ENCODE results near the gene ADAM8. TPM values are rescaled to one million over a fixed set of nuclear protein-coding genes. Genes with fewer than 3 reads are reported as not detected.

ADAM8 gene
- total RNA-seq, 2 experiments from 2014 or later, result 106 to 115 TPM

- no peak for TF ChIP-seq CTCF (IDR thresholded peaks at IDR 0.05)
- intact Hi-C loops (cut with micrococcal nuclease), result no loop called here
- H3K27ac Mint-ChIP-seq, result no peak overlapping the region
- ChIA-PET CTCF (no interaction called here), POLR2A (interaction anchor here (1.2 kb wide), 1 partner anchor 8 kb away, joined by 3 read pairs; no protein-coding TSS in a partner anchor)
- DNase-seq (peak; percentile 39), ATAC-seq (no peak)
- no peaks in the 10 kb centered on the region for H3K36me3 Mint-ChIP-seq (ENCODE audit: low read depth)
- peaks cover 16% of the 10 kb centered on the region for H3K4me1 Mint-ChIP-seq (ENCODE audit: low read depth)
- peaks cover 39% of the 10 kb centered on the region for H3K27me3 Mint-ChIP-seq
- peak overlapping the region; percentile 42 for H3K4me3 Mint-ChIP-seq
- H3K9me3 Mint-ChIP-seq, result no peaks in the 10 kb centered on the region
Measured at GRCh38 chr10:133241501-133242205, 35.0 kb downstream of the ADAM8 start.

GRCh38 chr10:133239990-133240389 lies 36.7 kb downstream of the ADAM8 start:
- peaks cover 18% of the 10 kb centered on the region for H3K4me1 Mint-ChIP-seq (ENCODE audit: low read depth)
- no peak overlapping the region for H3K4me3 Mint-ChIP-seq
- ChIA-PET POLR2A (no interaction called here), CTCF (no interaction called here)
- no peak overlapping the region for H3K27ac Mint-ChIP-seq
- H3K36me3 Mint-ChIP-seq (ENCODE audit: low read depth), result no peaks in the 10 kb centered on the region
- TF ChIP-seq CTCF (IDR thresholded peaks at IDR 0.05), result no peak
- no peaks in the 10 kb centered on the region for H3K9me3 Mint-ChIP-seq
- ATAC-seq (no peak), DNase-seq (no peak)
- intact Hi-C loops (cut with micrococcal nuclease), result no loop called here
- H3K27me3 Mint-ChIP-seq, result peaks cover 40% of the 10 kb centered on the region

- H3K27ac Mint-ChIP-seq, result no peak overlapping the region
- POLR2A ChIA-PET, result no interaction called here
- intact Hi-C loops (cut with micrococcal nuclease), result no loop called here
- no peak overlapping the region for H3K4me3 Mint-ChIP-seq
- CTCF ChIA-PET, result no interaction called here
- H3K27me3 Mint-ChIP-seq, result peaks cover 48% of the 10 kb centered on the region
- H3K9me3 Mint-ChIP-seq, result no peaks in the 10 kb centered on the region
- H3K4me1 Mint-ChIP-seq (ENCODE audit: low read depth), result peaks cover 20% of the 10 kb centered on the region
- ATAC-seq (no peak), DNase-seq (no peak)
- TF ChIP-seq CTCF (IDR thresholded peaks at IDR 0.05), result no peak
- H3K36me3 Mint-ChIP-seq (ENCODE audit: low read depth), result no peaks in the 10 kb centered on the region
Measured at GRCh38 chr10:133238466-133238804, 38.2 kb downstream of the ADAM8 start.

- H3K36me3 Mint-ChIP-seq (ENCODE audit: low read depth), result no peaks in the 10 kb centered on the region
- ChIA-PET CTCF (no interaction called here), POLR2A (interaction anchor here (0.6 kb wide), 1 partner anchor 74 kb away, joined by 3 read pairs; no protein-coding TSS in a partner anchor)
- no peak for TF ChIP-seq CTCF (IDR thresholded peaks at IDR 0.05)
- ATAC-seq (no peak), DNase-seq (no peak)
- H3K9me3 Mint-ChIP-seq, result no peaks in the 10 kb centered on the region
- peaks cover 20% of the 10 kb centered on the region for H3K4me1 Mint-ChIP-seq (ENCODE audit: low read depth)
- H3K27me3 Mint-ChIP-seq, result peaks cover 47% of the 10 kb centered on the region
- intact Hi-C loops (cut with micrococcal nuclease), result no loop called here
- H3K4me3 Mint-ChIP-seq, result no peak within 1 kb of the TSS
- H3K27ac Mint-ChIP-seq, result no peak within 1 kb of the TSS
Measured at GRCh38 chr10:133237588-133238465, 38.8 kb downstream of the ADAM8 start, which contains the start of gene VENTX. TSS of gene VENTX (plus strand) at chr10:133237855. CDS start at chr10:133237915, 60 bp downstream.

- no peak for TF ChIP-seq CTCF (IDR thresholded peaks at IDR 0.05)
- peaks cover 45% of the 10 kb centered on the region for H3K27me3 Mint-ChIP-seq
- DNase-seq, result no peak
- ChIA-PET CTCF (no interaction called here), POLR2A (no interaction called here)
- intact Hi-C loops (cut with micrococcal nuclease), result no loop called here
- H3K4me1 Mint-ChIP-seq (ENCODE audit: low read depth), result peaks cover 17% of the 10 kb centered on the region
- H3K4me3 Mint-ChIP-seq, result no peak overlapping the region
- H3K9me3 Mint-ChIP-seq, result no peaks in the 10 kb centered on the region
- H3K36me3 Mint-ChIP-seq (ENCODE audit: low read depth), result no peaks in the 10 kb centered on the region
- no peak for ATAC-seq
- no peak overlapping the region for H3K27ac Mint-ChIP-seq
Measured at GRCh38 chr10:133237241-133237587, 39.5 kb downstream of the ADAM8 start.

All from activated CD8-positive, alpha-beta T cell treated with anti-CD3 and anti-CD28 coated beads for 36 hours (primary cell).